IPS DF 4.7 (cell line): ENCODE results near the gene FGR.
"Not testable (repeated sequence)": the region's sequence is repeated elsewhere in the genome, so short reads cannot be mapped to it uniquely, and the experiment has no call there.

Source experiments
- DNase-seq: peaks from one replicate; pipeline ENCODE4 v3.0.0-alpha.2; 2013; ENCODE audit warnings: low spot score; ENCODE audit errors: extremely low read depth

The FGR gene

DNA sequence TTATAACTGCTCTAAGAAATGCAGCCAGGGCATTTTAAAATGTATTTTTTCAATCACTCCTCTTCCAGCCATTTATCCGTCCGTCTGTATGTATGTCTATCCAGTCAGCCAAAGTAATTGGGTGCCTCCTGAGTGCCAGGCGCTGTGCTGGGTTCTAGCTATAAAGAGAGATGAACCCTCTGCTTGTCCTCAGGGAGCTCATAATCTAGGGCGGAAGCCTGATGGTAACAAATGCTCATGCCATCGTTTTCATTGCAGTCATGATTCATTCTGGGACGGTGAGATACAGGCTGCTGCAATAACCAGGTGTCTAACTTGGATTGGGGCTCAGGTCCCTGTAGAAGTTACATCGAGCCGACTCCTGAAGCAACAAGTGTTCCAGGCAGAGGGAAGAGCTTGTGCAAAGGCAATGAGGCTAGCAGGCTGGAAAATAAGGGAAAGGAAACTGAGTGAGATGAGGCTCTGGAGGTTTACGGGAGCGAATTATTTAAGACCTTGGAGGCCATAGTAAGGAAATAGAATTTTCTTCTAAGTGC, 25.4 kb upstream of the FGR start:
- DNase-seq, result no peak

DNA sequence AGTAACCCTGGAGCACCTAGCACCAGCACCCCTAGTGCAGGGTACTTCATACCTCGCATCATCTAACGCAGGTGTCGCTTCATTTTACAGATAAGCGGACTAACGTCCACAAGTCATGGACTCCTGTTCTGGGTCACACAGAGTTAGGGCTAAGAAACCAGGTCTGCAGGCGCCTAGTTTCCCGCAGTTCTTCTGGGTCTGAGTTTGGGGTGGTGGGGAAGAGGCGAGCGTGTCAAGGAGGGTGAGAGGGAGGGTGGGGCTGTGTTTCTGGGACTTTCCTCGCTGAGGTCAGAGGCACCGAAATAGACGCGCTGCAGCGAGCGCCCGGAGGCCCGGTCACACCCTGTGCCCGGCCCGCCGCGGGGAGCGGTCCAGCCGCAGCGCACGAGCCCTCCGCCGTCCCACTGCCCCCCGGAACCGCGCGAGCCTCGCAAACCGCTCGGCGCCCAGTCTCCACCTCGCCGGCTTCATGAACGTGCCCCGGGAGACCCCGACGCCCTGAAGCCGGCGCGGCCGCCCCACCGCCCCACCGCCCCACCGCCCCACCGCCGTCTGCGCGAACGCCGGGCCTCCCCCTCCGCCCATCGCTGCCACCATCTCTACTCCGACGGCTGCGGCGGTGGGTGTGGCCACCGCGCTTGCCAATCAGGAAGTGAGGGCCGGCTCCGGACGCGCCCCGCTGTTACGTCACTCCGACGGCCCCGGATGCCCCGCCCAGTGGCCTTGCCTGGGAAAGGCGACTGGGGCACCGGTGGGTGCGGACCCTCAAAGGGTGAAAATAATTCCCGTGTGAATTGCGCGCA, 24.7 kb upstream of the FGR start:
- no peak for DNase-seq

DNA sequence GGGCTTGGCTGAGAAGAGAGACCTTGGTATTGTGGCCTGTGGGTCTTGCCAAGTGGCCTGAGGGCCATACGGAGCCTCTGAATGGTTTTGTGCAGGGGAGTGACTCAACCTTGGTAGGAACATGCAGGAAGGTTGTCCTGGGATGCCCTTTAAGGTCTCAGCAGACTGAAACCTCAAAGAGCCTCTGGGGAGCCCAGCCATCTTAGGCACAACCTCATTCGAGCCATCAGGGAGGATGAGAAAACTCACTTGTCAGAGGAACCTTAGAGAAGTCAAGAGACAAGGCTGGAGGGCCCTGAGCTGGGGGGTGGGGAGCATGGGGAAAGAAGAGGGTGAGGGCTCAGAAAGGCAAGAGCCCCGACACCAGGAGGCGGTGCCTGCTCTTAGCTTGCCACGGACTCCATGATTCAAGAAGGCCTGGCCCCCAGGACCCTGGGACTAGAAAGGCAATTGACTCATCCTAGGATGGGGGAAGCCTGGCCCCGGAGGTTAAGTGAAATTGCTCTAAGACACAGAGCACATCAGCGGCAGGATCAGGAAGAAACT, 24.0 kb upstream of the FGR start:
- no peak for DNase-seq

DNA sequence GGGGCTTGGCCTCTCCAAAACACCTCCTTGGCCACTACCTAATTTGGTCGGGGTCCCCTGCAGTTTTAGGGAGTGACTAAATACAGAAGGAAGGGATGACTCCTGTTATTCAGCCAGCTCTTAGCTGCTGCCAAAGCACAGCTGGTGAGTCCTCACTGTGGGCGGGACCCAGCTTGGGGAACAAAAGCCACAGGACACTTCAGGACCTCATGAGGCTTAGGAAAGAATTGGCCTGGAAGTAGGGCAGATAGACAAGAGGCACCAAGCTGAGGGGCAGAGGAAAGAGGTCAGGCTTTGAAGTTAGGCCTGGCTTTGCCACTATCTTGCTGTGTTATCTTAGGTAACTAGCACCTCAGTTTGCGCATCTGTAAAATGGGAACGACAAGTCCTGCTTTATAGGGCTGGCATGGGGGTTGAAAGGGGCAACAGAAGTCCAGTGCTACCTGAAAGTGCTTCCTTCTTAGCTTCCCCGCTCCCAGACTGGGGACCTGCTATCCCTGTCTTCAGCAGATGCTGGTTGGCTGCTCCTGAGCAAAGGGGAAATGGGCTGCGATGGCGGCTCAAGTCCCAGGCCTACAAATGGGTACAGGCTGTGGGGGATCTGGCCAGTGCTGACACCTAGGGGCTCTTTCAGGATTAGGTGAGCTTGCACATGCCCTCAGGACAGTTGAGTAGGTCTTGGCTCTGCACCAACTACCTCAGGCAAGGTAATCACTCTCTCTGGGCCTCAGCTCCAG, 21.3 kb upstream of the FGR start:
- DNase-seq, result no peak

DNA sequence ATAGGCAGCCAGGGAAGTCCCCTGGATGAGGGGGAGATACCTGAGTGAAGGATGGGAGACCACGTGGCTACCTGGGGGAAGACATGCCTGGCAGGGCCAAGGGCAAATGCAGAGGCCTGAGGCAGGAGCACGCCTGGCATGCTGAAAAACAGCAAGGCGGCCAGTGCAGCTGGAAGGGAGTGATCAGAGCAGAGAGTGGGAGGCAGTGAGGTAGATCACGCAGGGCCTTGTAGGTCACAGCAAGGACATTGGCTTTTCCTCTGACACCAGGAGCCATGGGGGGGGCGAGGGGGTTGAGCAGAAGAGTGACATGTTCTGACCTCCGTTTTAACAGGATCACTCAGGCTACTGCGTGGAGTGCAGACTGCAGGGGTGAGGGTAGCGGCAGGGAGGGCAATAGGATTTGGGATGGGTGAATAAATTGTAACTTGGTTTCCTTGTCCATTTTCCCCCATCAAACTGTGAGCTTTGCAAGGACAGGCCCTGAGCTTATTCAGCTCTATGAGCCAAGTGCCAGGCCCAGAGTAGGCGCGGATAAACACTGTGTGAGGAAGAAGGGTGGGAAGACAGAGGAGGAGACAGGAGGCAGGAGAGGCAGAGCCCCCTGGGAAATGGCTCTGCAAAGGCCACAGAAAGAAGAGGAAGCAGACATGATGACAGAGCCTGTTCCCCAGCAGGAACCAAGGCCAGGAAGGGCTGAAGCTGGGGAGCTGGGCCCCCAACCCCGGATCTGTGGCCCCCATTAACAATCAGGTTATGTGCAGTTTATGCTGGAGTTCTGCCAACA, 20.4 kb upstream of the FGR start:
- DNase-seq, result no peak

DNA sequence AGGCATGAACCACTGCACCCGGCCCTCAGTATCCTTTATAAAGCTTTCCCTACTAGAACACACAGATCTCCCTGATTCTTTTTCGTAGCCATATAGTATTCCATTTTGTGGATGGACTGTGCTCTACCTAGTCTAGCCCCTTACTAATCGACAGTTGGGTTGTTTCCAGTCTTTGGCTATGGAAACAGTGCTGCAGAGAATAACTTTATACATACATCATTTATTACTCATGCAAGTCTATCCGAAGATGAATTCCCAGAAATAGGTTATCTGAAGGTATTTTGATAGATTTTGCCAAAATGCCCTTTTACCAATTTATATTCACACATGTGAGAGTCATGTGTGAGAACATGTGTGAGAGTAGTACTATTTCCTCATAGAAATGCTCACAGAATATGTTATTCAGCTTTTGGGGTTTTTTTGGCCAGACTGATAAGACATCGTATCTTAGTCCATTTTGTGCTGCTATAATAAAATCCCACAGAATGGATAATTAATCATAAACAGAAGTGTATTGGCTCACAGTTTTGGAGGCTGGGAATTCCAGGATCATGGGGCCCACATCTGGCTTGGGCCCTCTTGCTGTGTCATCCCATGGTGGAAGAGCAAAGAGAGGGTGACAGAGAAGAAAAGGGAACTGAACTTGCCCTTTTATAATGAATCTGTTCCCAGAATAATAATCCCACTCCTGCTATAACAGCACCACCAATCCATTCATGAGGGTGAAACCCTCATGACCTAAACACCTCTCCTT, 17.3 kb upstream of the FGR start:
- no peak for DNase-seq

DNA sequence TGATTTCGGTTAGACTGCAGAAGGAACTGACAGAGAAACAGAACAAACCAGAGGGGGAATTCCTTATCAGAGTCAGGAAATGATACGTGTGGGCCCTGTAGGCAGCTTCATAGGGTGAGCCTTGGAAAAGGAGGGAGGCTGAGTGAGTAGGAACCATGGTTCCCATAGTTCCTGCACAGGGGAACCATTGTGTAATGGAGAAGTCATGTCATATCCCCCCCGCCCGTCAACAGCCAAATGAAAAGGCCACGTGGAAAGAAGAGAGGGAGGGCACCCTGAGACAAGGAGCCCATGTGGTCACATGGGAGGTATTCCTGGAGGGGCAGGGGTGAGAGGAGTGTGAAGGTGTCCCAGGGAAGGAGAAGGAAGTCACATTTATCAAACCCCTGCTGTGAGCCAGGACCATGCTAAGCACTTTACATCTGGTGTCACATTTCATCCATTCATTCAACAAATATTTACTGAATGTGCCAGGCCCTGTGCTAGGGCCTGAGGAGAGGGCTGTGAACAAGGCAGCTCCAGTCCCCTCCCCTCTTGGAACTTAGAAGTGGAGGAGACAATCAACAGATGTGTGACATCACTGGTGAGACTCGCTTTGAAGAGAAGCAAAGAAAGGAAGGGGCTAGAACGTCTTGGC, 15.7 kb upstream of the FGR start:
- no peak for DNase-seq

DNA sequence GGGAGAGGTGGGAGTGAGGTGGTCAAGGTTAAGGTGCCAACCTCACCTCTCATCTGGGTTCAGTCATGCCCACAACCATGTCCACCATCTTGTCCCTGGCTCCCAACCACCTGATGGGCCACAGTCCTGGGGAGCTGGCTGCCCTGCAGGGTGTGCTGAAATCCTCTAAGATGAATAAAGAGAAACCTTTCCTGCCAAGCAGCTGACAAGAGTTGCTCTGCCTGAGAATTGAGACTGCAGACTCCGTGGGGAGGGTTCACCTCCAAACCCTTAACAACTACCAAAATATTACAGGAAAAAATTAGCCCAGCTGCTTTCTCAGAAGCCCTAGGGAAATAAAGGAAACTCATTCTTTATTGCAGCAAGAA, 15.2 kb upstream of the FGR start:
- DNase-seq, result no peak

DNA sequence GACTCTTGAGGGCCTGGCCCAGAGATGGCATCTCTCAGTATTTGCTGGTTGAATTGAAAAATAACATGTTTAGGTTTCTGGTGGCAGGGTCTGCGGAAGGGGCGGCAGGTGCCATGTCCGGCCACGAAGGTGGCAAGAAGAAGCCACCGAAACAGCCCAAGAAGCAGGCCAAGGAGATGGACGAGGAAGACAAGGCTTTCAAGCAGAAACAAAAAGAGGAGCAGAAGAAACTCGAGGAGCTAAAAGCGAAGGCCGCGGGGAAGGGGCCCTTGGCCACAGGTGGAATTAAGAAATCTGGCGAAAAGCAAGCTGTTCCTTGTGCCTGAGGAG, 14.3 kb upstream of the FGR start:
- no peak for DNase-seq

DNA sequence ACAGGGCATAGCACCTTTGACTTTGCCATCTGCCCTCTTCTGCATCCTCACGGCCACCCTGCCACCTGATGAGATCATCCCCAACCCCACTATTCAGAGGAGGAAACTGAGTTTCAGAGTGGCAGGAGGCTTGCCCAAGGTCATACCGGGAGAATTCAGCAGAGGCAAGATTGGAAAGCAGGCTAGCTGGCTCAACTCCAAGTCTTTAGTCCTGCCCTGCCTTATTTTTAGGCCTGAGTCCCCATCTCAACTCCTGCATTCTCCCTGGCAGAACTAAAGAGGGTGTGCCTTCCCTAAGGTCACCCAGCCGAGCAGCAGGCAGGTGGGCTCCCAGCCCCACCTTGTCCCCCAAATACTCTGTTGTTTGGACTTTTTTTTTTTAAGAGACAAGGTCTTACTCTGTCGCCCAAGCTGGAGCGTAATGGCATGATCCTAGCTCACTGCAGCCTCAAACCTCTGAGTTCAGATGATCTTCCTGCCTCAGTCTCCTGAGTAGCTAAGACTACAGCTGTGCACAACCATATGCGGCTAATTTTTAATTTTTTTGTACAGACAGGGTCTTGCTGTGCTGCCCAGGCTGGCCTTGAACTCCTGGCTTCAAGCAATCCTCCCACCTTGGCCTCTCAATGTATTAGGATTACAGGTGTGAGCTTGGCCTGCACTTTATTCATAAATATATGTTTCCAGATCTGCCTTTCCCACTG, 13.8 kb upstream of the FGR start:
- DNase-seq, result no peak

DNA sequence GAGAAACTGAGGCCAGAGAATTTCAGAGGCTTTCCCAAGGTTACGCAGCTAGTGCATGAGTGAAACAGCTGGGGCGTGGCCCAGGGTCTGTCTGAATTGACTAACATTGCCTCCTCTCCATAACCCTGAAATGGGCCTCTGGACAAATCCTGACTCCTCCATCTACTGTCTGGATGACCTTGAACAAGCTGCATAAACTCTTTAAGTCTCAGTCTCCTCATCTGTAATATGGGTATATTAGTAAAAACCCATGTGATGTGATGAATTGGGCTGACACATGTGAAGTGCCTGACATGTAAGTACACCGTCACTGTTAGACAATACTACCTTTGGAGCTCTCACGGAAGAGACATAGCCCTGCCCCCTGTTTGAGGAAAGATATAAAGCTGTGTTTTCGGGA, 12.3 kb upstream of the FGR start:
- no peak for DNase-seq

DNA sequence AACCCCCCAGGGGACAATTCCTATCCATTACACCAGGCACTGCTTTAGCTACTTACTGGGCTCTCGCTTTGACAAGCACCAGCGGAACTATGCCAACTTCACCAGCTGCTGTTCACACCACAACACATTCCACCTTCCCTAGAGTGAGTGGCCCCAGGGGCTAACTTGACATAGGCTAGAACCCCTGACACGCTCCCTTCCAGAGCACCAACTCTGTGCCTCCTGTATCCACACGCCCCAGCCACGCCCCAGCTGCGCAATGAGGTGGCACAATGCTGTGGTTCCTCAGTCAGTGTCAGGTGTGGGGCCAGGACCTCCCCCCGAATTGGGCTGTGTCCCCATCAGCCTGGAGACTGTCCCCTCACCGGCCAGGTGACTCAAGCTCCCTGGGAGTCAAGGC, 11.7 kb upstream of the FGR start:
- DNase-seq, result no peak

DNA sequence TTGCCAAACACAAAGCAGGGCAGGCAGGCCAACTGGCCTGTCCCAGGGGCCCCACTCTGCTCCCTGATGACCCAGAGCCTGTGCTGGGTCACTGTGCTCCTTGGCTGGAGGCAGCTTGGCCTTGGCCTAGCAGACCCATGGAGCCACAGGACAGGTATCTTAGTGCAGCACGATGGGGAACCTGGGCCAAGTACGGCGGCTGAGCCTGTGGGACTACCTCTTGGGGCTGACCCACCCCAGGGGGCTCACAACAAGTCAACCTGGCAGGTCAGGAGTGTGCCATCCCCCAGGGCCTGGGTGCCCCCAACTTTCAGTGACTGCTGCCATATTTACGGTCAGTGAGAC, 10.1 kb upstream of the FGR start:
- DNase-seq, result no peak

DNA sequence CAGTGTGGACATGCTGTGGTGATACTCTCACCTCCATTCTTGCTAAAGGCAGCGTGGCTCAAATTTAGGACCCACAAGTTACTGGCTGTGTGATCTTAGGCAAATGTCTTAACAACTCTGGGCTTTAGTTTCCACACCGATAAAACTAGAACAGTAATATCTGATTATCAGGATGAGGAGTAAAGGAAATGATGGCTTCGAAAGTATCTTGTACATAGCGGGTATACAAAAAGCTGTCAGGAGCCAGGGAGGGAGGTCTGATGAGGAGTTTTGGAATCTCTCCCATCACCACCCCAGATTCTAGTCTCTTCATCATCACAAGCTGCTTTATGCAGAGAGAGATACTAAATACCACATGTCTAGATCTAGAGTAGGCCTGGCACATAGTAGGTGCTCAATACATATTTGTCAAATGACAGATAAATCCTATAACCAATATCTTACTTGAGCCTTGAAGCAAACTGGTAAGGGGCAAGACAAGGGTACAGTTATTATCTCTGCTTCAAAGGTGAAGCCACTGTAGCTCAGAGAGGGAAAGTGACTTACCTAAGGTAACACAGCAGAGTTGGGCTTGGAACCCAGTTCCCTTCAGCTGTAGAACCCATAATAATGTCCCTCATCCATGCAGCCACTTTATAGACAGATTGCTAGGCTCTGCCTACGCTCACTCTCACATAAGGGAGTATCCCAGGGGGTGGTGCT, 9.5 kb upstream of the FGR start:
- no peak for DNase-seq

DNA sequence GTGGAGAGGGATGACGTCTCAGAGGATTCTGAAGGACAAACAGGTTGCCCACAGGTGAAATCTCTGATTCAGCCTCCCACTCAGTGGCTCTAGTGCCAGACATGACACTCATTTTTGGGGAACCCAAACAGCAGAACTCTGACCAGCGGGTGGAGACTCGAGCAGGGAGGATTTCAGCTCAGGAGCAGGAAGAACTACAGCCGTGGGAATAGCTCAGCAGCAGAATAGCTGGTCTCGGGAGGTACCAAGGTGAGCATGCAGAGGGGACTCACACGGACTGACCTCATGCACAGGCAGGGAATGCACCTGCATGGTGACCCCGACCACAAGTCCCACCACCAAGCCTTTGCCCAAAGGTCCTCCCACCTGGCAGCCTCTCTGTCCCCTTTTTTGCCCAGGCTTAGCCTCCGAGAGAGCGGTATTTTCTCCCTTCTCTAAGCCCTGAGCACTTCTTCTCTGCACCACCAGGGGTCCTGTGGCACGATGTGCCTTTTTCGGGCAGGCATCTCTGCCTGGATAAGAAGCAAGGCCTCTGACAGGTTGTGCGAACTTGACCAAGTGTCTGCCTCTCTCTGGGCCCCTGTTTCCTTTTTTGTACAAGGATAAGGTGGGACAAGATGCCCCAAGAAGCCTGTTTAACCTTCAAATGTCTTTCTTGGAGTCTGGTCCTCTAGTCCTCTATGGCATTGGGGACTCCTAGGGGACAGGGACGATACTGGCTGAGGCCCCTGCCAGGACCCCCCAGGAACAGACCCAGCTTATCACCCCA, 8.8 kb upstream of the FGR start:
- no peak for DNase-seq

DNA sequence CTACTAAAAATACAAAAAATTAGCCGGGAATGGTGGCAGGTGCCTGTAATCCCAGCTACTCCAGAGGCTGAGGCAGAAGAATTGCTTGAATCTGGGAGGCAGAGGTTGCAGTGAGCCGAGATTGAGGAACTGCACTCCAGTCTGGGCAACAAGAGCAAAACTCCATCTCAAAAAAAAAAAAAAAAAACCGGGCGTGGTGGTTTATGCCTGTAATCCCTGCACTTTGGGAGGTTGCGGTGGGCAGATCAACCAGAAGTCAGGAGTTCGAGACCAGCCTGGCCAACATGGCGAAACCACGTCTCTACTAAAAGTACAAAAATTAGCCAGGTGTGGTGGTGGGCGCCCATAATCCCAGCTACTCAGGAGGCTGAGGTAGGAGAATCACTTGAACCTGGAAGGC, 5.5 kb upstream of the FGR start:
- DNase-seq, result not testable (repeated sequence)

DNA sequence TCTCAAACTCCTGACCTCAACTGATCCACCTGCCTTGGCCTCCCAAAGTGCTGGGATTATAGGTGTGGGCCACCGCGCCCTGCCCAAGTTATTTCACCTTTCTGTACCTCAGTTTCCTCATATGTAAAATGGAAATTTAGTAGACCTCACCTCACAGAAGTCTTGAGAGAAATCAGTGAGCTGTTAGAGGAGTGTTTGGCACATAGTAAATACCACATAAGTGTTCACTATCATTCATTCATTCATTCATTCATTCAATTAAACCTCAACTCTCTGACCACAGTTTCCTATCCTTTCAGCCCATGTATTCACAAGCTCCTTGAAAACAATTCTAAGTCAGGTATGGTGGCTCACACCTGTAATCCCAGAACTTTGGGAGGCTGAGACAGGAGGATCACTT, 3.8 kb upstream of the FGR start:
- no peak for DNase-seq

DNA sequence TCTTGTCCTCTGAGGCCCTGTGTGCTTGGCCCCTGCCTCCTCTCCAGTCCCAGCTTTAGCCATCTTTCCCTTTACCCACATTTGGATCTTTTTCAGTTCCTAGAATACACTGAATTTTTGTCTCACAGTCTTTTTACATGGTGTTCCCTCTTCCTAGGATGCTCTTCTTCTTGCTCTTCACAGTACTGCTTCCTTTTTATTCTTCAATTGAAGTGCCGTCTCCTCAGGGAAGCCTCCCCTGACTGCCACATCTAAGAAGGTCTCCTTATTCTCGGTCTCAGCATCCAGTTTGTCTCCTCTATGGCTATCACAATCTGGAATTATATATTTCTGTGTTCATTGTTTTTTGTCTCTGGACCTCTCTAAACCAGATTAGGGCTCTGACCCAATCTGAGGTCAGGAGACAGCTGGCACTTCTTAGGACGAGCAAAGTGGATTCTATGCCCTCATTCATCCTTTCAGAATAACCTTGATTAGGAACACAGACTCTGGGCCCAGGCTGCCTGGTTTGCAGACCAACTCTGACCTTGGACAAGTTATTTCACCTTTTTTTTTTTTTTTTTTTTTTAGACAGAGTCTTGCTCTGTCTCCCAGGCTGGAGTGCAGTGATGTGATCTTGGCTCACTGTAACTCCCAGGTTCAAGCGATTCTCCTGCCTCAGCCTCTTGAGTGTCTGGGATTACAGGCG, 3.2 kb upstream of the FGR start:
- no peak for DNase-seq
